Heart left ventricle (tissue), 16 donors: Measurements from ENCODE around the gene MYH10. TPM values are rescaled to one million over a fixed set of nuclear protein-coding genes. Genes with fewer than 3 reads are reported as not detected.

Experiments
- ATAC-seq, 4 donors: fragments of 200-7000 bp; cut with Tn5 transposase; one replicate each; pipeline ENCODE4 v1.9.1; 2020 to 2022; ENCODE audit warnings: moderate library complexity in 4 of 4, mild to moderate bottlenecking in 3 of 4, moderate number of reproducible peaks in 1 of 4
- DNase-seq, 5 donors: peaks; one replicate each; pipeline ENCODE4 v3.0.0-alpha.2; 2020
- H3K27ac ChIP-seq, 12 donors: fragments of 200-600 bp; sonication (generic) in 4 of 12; one replicate each; pipeline versions ENCODE4 v1.5.0 to v1.8.0; 2016 to 2022; ENCODE audit warnings: mild to moderate bottlenecking in 2 of 12
- H3K27me3 ChIP-seq, 9 donors: fragments of 200-600 bp; sonication (generic) in 2 of 9; one replicate each; pipeline versions ENCODE4 v1.5.1 to v1.8.0; 2016 to 2022; ENCODE audit warnings: mild to moderate bottlenecking in 3 of 9
- H3K36me3 ChIP-seq, 9 donors: fragments of 200-600 bp; sonication (generic) in 2 of 9; one replicate each; pipeline versions ENCODE4 v1.5.0 to v1.8.0; 2018 to 2022; ENCODE audit warnings: mild to moderate bottlenecking in 2 of 9
- H3K4me1 ChIP-seq, 12 donors: fragments of 200-600 bp; sonication (generic) in 4 of 12; one replicate each; pipeline versions ENCODE4 v1.5.0 to v1.8.0; 2016 to 2022; ENCODE audit warnings: mild to moderate bottlenecking in 3 of 12
- H3K4me3 ChIP-seq, 12 donors: fragments of 200-600 bp; sonication (generic) in 4 of 12; one replicate each; pipeline versions ENCODE4 v1.5.0 to v1.8.0; 2017 to 2022; ENCODE audit warnings: mild to moderate bottlenecking in 9 of 12, moderate library complexity in 4 of 12
- H3K9me3 ChIP-seq, 12 donors: fragments of 200-600 bp; sonication (generic) in 4 of 12; one replicate each; pipeline versions ENCODE4 v1.5.0 to v1.8.0; 2016 to 2022; ENCODE audit warnings: mild to moderate bottlenecking in 1 of 12
- POLR2A ChIP-seq, 2 donors: fragments of 450-650 bp; IDR thresholded peaks; one replicate each; pipeline ENCODE4 v1.6.1; 2017; ENCODE audit warnings: antibody characterized with exemption in 2 of 2, mild to moderate bottlenecking in 2 of 2, moderate library complexity in 2 of 2
- WGBS, 4 donors: extraction: QIAGEN DNeasy Blood & Tissue Kit in 2 of 4; methylation state at CpG; one replicate each; pipeline versions ENCODE4 v1.1.5 to v1.1.7; 2013 to 2018; 5-methylcytosine and 5-hydroxymethylcytosine counted together
- intact Hi-C, 10 donors: fragments of 100-400 bp; cut with DNase I; formaldehyde crosslinking; loops; one replicate each; pipeline versions ENCODE4 v1.11.1 to v1.14.2; 2022
- polyA plus RNA-seq, 2 donors: library from polyadenylated mRNA; stranded (reverse); fragments of 200-250 nt; gene quantifications; one replicate each; pipeline ENCODE4 v1.2.3, GENCODE V29; 2013
- total RNA-seq, 9 donors: library from RNA; depleted of rRNA in 2 of 9; stranded (reverse); fragments of >200 nt in 2 of 9; fragmentation: NEBNext Ultra II Directional in 3 of 9; extraction: Animal tissue kit (Norgen Biotek cat#: 25700) in 3 of 9; gene quantifications; one replicate each; pipeline versions ENCODE4 v1.1.0 to v1.2.4, GENCODE V29; 2016 to 2023
- TF ChIP-seq, protein P1 (sequence below), 12 donors: fragments of 200-600 bp; sonication (generic) in 4 of 12; IDR thresholded peaks; one replicate each; pipeline versions ENCODE4 v1.5.0 to v1.8.0; 2018 to 2022; ENCODE audit warnings: antibody characterized with exemption in 12 of 12, mild to moderate bottlenecking in 5 of 12
- donor health status: ischemic (EF 13 %, LVEDD 7.1; RV severe dilation, severe dysfunction).
- donor health status: healthy with polysubstance abuse.
- donor health status: DM: no; HTN: yes; CAD: no.
- donor health status: DM: no; HTN: no; CAD: no.
- donor health status: ischemic (EF 25% LVEDD 6.9; RV normal size, moderate dysfunction).
- donor health status: ischemic (EF 25% LVEDD 5.7; RV mildly dilated, moderate dysfunction).
- donor health status: healthy.
- donor health status: DM: yes; HTN: yes; CAD: no.
- donor health status: ischemic (EF 35%, LVEDD 5.7; RV mildly dilated, moderate dysfunction).
- donor health status: nonischemic (EF 11% LVEDD 7.7; RV severe dilation, severe dysfunction).
- donor health status: DM: yes; HTN: yes; CAD: no.
- donor health status: PGD.
- donor health status: ischemic (EF 29% LVEDD 5.4; RV normal size, mild dysfunction).
- donor health status: nonischemic (EF 23%, LVEDD 6.1; RV moderate dilation, normal function).

Gene MYH10
- total and polyA plus RNA-seq, 11 donors = 10.6 to 62.1 (median 35.2) TPM

DNA sequence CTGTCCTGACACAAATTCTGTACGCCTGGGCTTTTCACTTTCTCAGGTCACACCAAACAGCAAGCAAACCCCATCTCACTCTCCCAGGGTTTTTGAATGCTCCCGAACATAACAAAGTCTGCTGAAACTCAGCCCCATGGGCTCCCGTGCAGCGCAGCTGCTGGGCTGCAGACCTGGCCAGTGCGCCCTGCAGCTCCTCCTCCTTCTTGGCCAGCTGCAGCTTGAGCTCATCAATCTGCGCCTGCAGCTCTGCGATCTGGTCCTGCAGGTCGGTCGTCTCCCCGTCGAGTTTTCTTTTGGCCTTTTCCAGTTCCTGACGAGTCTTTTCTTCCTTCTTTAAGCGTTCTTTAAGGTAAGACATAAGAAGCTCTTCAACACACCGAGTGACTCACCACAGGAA lies 124.4 kb downstream of the MYH10 start:
- H3K9me3 ChIP-seq = no peaks in the 10 kb centered on the region
- WGBS, 4 donors = 82 to 88% (median 85%) methylated on average over 14 of the region's 14 CpGs
- intact Hi-C loops = no loop called here
- TF ChIP-seq POLR2A (IDR thresholded peaks at IDR 0.05) = no peak
- TF ChIP-seq, protein P1, sequence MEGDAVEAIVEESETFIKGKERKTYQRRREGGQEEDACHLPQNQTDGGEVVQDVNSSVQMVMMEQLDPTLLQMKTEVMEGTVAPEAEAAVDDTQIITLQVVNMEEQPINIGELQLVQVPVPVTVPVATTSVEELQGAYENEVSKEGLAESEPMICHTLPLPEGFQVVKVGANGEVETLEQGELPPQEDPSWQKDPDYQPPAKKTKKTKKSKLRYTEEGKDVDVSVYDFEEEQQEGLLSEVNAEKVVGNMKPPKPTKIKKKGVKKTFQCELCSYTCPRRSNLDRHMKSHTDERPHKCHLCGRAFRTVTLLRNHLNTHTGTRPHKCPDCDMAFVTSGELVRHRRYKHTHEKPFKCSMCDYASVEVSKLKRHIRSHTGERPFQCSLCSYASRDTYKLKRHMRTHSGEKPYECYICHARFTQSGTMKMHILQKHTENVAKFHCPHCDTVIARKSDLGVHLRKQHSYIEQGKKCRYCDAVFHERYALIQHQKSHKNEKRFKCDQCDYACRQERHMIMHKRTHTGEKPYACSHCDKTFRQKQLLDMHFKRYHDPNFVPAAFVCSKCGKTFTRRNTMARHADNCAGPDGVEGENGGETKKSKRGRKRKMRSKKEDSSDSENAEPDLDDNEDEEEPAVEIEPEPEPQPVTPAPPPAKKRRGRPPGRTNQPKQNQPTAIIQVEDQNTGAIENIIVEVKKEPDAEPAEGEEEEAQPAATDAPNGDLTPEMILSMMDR (IDR thresholded peaks at IDR 0.05) = no peak
- H3K4me1 ChIP-seq = peaks cover 0 to 17% (median 3%) of the 10 kb centered on the region in 12 donors
- peak in 1 of 5 donors; percentile 43 for DNase-seq
- H3K27ac ChIP-seq = no peak overlapping the region
- H3K4me3 ChIP-seq = no peak overlapping the region
- H3K36me3 ChIP-seq = peaks cover 0 to 83% (median 60%) of the 10 kb centered on the region in 9 donors
- ATAC-seq = no peak
- no peaks in the 10 kb centered on the region for H3K27me3 ChIP-seq

GRCh38 chr17:8504460-8505207 lies 125.9 kb downstream of the MYH10 start:
- no peak for ATAC-seq
- H3K4me3 ChIP-seq = no peak overlapping the region
- DNase-seq = no peak
- intact Hi-C loops = no loop called here
- TF ChIP-seq POLR2A (IDR thresholded peaks at IDR 0.05) = no peak
- TF ChIP-seq, protein P1 (IDR thresholded peaks at IDR 0.05) = no peak
- H3K36me3 ChIP-seq = peaks cover 0 to 83% (median 68%) of the 10 kb centered on the region in 9 donors
- H3K27ac ChIP-seq = no peak overlapping the region
- WGBS, 4 donors = 94 to 96% (median 95%) methylated on average over 18 of the region's 18 CpGs
- no peaks in the 10 kb centered on the region for H3K27me3 ChIP-seq
- H3K4me1 ChIP-seq = peaks cover 0 to 17% (median 3%) of the 10 kb centered on the region in 12 donors
- H3K9me3 ChIP-seq = no peaks in the 10 kb centered on the region

DNA sequence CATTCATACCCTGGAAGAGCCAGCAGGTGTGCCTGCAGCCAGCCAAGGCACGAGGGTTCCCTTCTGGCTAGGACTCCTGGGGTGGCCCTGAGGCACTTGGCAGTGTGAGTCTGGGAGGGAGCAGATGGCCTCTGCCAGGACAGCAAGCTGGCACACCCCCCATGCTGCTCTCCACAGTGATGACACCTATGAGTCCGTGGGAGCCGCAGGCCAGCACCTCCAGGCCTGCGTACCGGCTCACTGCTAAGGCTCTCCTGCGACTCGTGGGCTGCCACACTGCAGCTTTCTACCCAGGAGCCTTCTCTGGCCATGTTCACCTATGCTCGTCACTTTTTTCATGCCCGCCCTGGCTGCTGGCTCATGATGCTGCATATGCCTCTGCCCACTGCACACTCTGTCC lies 126.7 kb downstream of the MYH10 start:
- no peaks in the 10 kb centered on the region for H3K9me3 ChIP-seq
- ATAC-seq = peak; percentile 18 to 57 (median 26)
- 81 to 91% (median 86%) methylated on average over 6 to 9 of the region's 9 CpGs for WGBS, 4 donors
- H3K4me1 ChIP-seq = peaks cover 0 to 17% (median 3%) of the 10 kb centered on the region in 12 donors
- H3K4me3 ChIP-seq = no peak overlapping the region
- no peaks in the 10 kb centered on the region for H3K27me3 ChIP-seq
- peak overlapping the region in 4 of 12 donors; percentile 26 to 83 (median 59) for H3K27ac ChIP-seq
- no peak for DNase-seq
- H3K36me3 ChIP-seq = peaks cover 0 to 83% (median 68%) of the 10 kb centered on the region in 9 donors
- TF ChIP-seq, protein P1 (IDR thresholded peaks at IDR 0.05) = no peak
- TF ChIP-seq POLR2A (IDR thresholded peaks at IDR 0.05) = no peak
- intact Hi-C loops = no loop called here

- H3K4me1 ChIP-seq = peaks cover 0 to 17% (median 3%) of the 10 kb centered on the region in 12 donors
- DNase-seq = peak in 4 of 5 donors; percentile 51 to 69 (median 56)
- 39 to 55% (median 42%) methylated on average over 6 of the region's 6 CpGs for WGBS, 4 donors
- ATAC-seq = peak; percentile 69 to 91 (median 85)
- intact Hi-C loops = no loop called here
- peaks cover 0 to 83% (median 68%) of the 10 kb centered on the region in 9 donors for H3K36me3 ChIP-seq
- no peak for TF ChIP-seq POLR2A (IDR thresholded peaks at IDR 0.05)
- TF ChIP-seq, protein P1 (IDR thresholded peaks at IDR 0.05) = no peak
- H3K27ac ChIP-seq = peak overlapping the region in 5 of 12 donors; percentile 26 to 83 (median 54)
- H3K27me3 ChIP-seq = no peaks in the 10 kb centered on the region
- H3K4me3 ChIP-seq = no peak overlapping the region
- H3K9me3 ChIP-seq = no peaks in the 10 kb centered on the region
These were observed 127.2 kb downstream of the MYH10 start for GRCh38 chr17:8503368-8503767.
